ENCODE data around the gene RPUSD4. TPM values are rescaled to one million over a fixed set of nuclear protein-coding genes. Genes with fewer than 3 reads are reported as not detected.
A peak's percentile ranks its signal among the peaks of the same experiment; 100 is the strongest.
"Not testable (repeated sequence)": the region's sequence is repeated elsewhere in the genome, so short reads cannot be mapped to it uniquely, and the experiment has no call there.

RPUSD4 gene
- total RNA-seq (2014; rRNA removed; shearing (Covaris generic)) = 17.7 and 20.3 TPM in 2 replicates

- DNase-seq (ENCODE audit: low spot score) = peak; percentile 93
Observed at GRCh38 chr11:126211236-126212088, at the start of gene RPUSD4, which contains the start of gene FAM118B. RPUSD4 (minus strand) TSS chr11:126211650; CDS start chr11:126211638, 12 bp downstream. FAM118B (plus strand) TSS chr11:126211782; CDS start chr11:126235002, 23,220 bp downstream.

GRCh38 chr11:126257764-126258163, 46.3 kb upstream of the RPUSD4 start:
- peak; percentile 52 for DNase-seq (ENCODE audit: low spot score)

GRCh38 chr11:126257144-126257543, 45.7 kb upstream of the RPUSD4 start:
- no peak for DNase-seq (ENCODE audit: low spot score)

- no peak for DNase-seq (ENCODE audit: low spot score)
Observed at GRCh38 chr11:126256216-126256615, 44.8 kb upstream of the RPUSD4 start.

GRCh38 chr11:126255507-126255906, 44.1 kb upstream of the RPUSD4 start:
- DNase-seq (ENCODE audit: low spot score) = not testable (repeated sequence)

- DNase-seq (ENCODE audit: low spot score) = no peak
Observed at GRCh38 chr11:126254819-126255218, 43.4 kb upstream of the RPUSD4 start.

- DNase-seq (ENCODE audit: low spot score) = no peak
Observed at GRCh38 chr11:126253265-126253664, 41.8 kb upstream of the RPUSD4 start.

GRCh38 chr11:126246636-126247035, 35.2 kb upstream of the RPUSD4 start:
- DNase-seq (ENCODE audit: low spot score) = no peak

- DNase-seq (ENCODE audit: low spot score) = no peak
Observed at GRCh38 chr11:126233391-126233790, 21.9 kb upstream of the RPUSD4 start.

- no peak for DNase-seq (ENCODE audit: low spot score)
Observed at GRCh38 chr11:126232683-126233082, 21.2 kb upstream of the RPUSD4 start.

- peak; percentile 58 for DNase-seq (ENCODE audit: low spot score)
Observed at GRCh38 chr11:126231725-126232459, 20.4 kb upstream of the RPUSD4 start.

GRCh38 chr11:126229858-126230540, 18.5 kb upstream of the RPUSD4 start:
- DNase-seq (ENCODE audit: low spot score) = no peak

GRCh38 chr11:126226334-126227084, 15.1 kb upstream of the RPUSD4 start:
- no peak for DNase-seq (ENCODE audit: low spot score)

- no peak for DNase-seq (ENCODE audit: low spot score)
Observed at GRCh38 chr11:126225295-126225665, 13.8 kb upstream of the RPUSD4 start.

- no peak for DNase-seq (ENCODE audit: low spot score)
Observed at GRCh38 chr11:126224647-126225294, 13.3 kb upstream of the RPUSD4 start.

- DNase-seq (ENCODE audit: low spot score) = no peak
Observed at GRCh38 chr11:126219547-126219946, 8.1 kb upstream of the RPUSD4 start.

- DNase-seq (ENCODE audit: low spot score) = no peak
Observed at GRCh38 chr11:126217491-126217890, 6.0 kb upstream of the RPUSD4 start.

GRCh38 chr11:126216526-126217305, 5.3 kb upstream of the RPUSD4 start:
- no peak for DNase-seq (ENCODE audit: low spot score)

- DNase-seq (ENCODE audit: low spot score) = no peak
Observed at GRCh38 chr11:126214841-126215240, 3.4 kb upstream of the RPUSD4 start.

GRCh38 chr11:126214441-126214840, 3.0 kb upstream of the RPUSD4 start:
- DNase-seq (ENCODE audit: low spot score) = no peak

Data from H4 (cell line).